SU-DHL-6 (cell line): ENCODE measurements around the gene GNAO1.

Source experiments
- CTCF ChIP-seq: fragments of 200-600 bp; sonication (generic); IDR thresholded peaks from one replicate; pipeline ENCODE4 v1.5.1; 2017; ENCODE audit warnings: antibody characterized with exemption, mild to moderate bottlenecking, low read length, moderate library complexity; ENCODE audit not compliant: insufficient read depth, poor library complexity, severe bottlenecking
- EZH2phosphoT487 ChIP-seq: fragments of 200-600 bp; sonication (generic), shearing (Covaris generic); conservative IDR thresholded peaks from 2 replicates; pipeline ENCODE4 v1.6.1; 2018; ENCODE audit warnings: mild to moderate bottlenecking, antibody characterized with exemption, low read length, moderate library complexity, mixed read lengths

GRCh38 chr16:56371660-56371937 is 180.3 kb downstream of the GNAO1 start:
- TF ChIP-seq CTCF, result no peak
- TF ChIP-seq EZH2phosphoT487, result no peak
